GM12878 (cell line): ENCODE measurements around the gene HECTD4. TPM values are rescaled to one million over a fixed set of nuclear protein-coding genes. Genes with fewer than 3 reads are reported as not detected.

Source experiments
- ATAC-seq: fragments of 200-7000 bp; cut with Tn5 transposase; 3 replicates; pipeline ENCODE4 v1.9.1; 2020; ENCODE audit warnings: mild to moderate bottlenecking, moderate library complexity
- BruUV-seq: library from RNA; stranded (reverse); fragments of 400-500 nt; replicated peaks from 2 replicates; lab custom pipeline; 2021; lab: Mats Ljungman, UMichigan
- CTCF ChIA-PET: fragments of 300-600 bp; sonication (Branson Sonifier 250); formaldehyde crosslinking; extraction: SDS; loops from one replicate; lab custom pipeline; 2021; ENCODE audit warnings: inconsistent platforms; lab: Yijun Ruan, JAX
- POLR2A ChIA-PET: fragments of 350-600 bp; formaldehyde crosslinking; extraction: SDS; loops from one replicate; lab custom pipeline; 2021; ENCODE audit warnings: inconsistent platforms; lab: Charles Lee
- RAD21 ChIA-PET: fragments of 300-600 bp; sonication (Branson Sonifier 250); formaldehyde crosslinking; loops from one replicate; lab custom pipeline; 2023; ENCODE audit warnings: antibody characterized with exemption; ENCODE audit not compliant: unreplicated experiment; lab: Charles Lee
- SMC1A ChIA-PET: fragments of 300-600 bp; sonication (Branson Sonifier 250); formaldehyde crosslinking; loops from one replicate; lab custom pipeline; 2023; ENCODE audit not compliant: unreplicated experiment, uncharacterized antibody; lab: Charles Lee
- DNase-seq: peaks from one replicate; pipeline ENCODE4 v3.0.0-alpha.2; 2011; ENCODE audit warnings: low read depth, low spot score
- FAIRE-seq: peaks from 3 replicates; lab custom pipeline; 2011; peaks lifted over from hg19 to GRCh38; lab: Jason Lieb, UNC
- H2AFZ ChIP-seq: 2 replicates; pipeline ENCODE4 v1.6.0; 2011; ENCODE audit warnings: low read depth, low read length, control low read depth; ENCODE audit not compliant: control insufficient read depth
- H3K27ac ChIP-seq: 2 replicates; pipeline ENCODE4 v1.5.1; 2011; ENCODE audit warnings: control low read depth; ENCODE audit not compliant: control insufficient read depth, insufficient read depth
- H3K27me3 ChIP-seq, 2 experiments: replicated peaks in 1 of 2; 2 replicates each; pipeline versions ENCODE4 v1.6.0 to v1.6.1; 2011; ENCODE audit warnings: low read length in 1 of 2; ENCODE audit not compliant: control insufficient read depth in 2 of 2, insufficient read depth in 2 of 2
- H3K36me3 ChIP-seq, 2 experiments: 2 replicates each; pipeline ENCODE4 v1.5.1; 2011; ENCODE audit warnings: low read length in 1 of 2; ENCODE audit not compliant: control insufficient read depth in 2 of 2, insufficient read depth in 2 of 2
- H3K4me1 ChIP-seq: 2 replicates; pipeline ENCODE4 v1.6.1; 2011; ENCODE audit warnings: mild to moderate bottlenecking, low read length, moderate library complexity, mixed read lengths; ENCODE audit not compliant: control insufficient read depth, insufficient read depth
- H3K4me2 ChIP-seq: 2 replicates; pipeline ENCODE4 v1.6.0; 2011; ENCODE audit warnings: control low read depth; ENCODE audit not compliant: control insufficient read depth, insufficient read depth
- H3K4me3 ChIP-seq: fragments of 200-600 bp; sonication (generic); 2 replicates; pipeline ENCODE4 v1.5.1; 2016
- H3K79me2 ChIP-seq: 2 replicates; pipeline ENCODE4 v1.6.0; 2011; ENCODE audit warnings: low read length; ENCODE audit not compliant: control insufficient read depth, insufficient read depth
- H3K9ac ChIP-seq: 2 replicates; pipeline ENCODE4 v1.8.0; 2011; ENCODE audit warnings: low read length, control low read depth, mixed read lengths; ENCODE audit not compliant: control insufficient read depth, insufficient read depth
- H3K9me3 ChIP-seq: replicated peaks from 3 replicates; pipeline ENCODE4 v1.5.1; 2011; ENCODE audit warnings: mild to moderate bottlenecking, low read length; ENCODE audit not compliant: control insufficient read depth, insufficient read depth
- H4K20me1 ChIP-seq: 2 replicates; pipeline ENCODE4 v1.6.0; 2011; ENCODE audit not compliant: control insufficient read depth, insufficient read depth
- NFXL1 ChIP-seq: fragments of 450-650 bp; IDR thresholded peaks from 2 replicates; pipeline ENCODE4 v1.6.1; 2017; ENCODE audit warnings: antibody characterized with exemption, mild to moderate bottlenecking, borderline replicate concordance
- REST ChIP-seq: IDR thresholded peaks from 2 replicates; pipeline ENCODE4 v1.6.1; 2012; ENCODE audit warnings: mild to moderate bottlenecking, low read depth, low read length
- TCF3 ChIP-seq: IDR thresholded peaks from 2 replicates; pipeline ENCODE4 v1.6.1; 2012; ENCODE audit warnings: low read depth, mild to moderate bottlenecking, low read length, borderline replicate concordance; ENCODE audit not compliant: insufficient read depth
- WGBS: methylation state at CpG from one replicate; pipeline ENCODE4 v1.1.6; 2016; ENCODE audit warnings: low lambda C conversion rate; ENCODE audit not compliant: insufficient replicate concordance, insufficient coverage; ENCODE audit errors: missing lambda C conversion rate; 5-methylcytosine and 5-hydroxymethylcytosine counted together
- in situ Hi-C: fragments of 300-500 bp; cut with MboI; formaldehyde crosslinking; loops from 9 replicates; pipeline ENCODE4 v1.14.3; 2018; ENCODE audit warnings: mixed read lengths
- intact Hi-C: fragments of 100-400 bp; cut with micrococcal nuclease; formaldehyde crosslinking; loops from one replicate; pipeline ENCODE4 v1.14.2; 2022; ENCODE audit not compliant: unreplicated experiment
- polyA plus RNA-seq, 11 experiments: library from polyadenylated mRNA; depleted of rRNA in 4 of 11; unstranded in 6 of 11; stranded (reverse) in 5 of 11; fragments of >200 nt; fragmentation: Nextera tagmentation in 4 of 11; fragmentation: Illumina TruSeq in 1 of 11; extraction: Ambion mirVana in 4 of 11; extraction: Trizol in 1 of 11; gene quantifications; 1 replicate in 1 of 11; 2 replicates in 10 of 11; pipeline versions ENCODE4 v1.2.1 to v1.2.3, GENCODE V29; 2011 to 2016; ENCODE audit warnings: inconsistent platforms in 2 of 11, missing spikeins in 2 of 11, low read depth in 1 of 11
- total RNA-seq, 4 experiments: library from RNA; depleted of rRNA in 3 of 4; stranded (reverse); fragments of >200 nt in 3 of 4; fragmentation: Illumina TruSeq in 1 of 4; extraction: Trizol in 1 of 4; gene quantifications; 2 replicates each; pipeline versions ENCODE4 v1.2.1 to v1.2.3, GENCODE V29; 2013 to 2021

The HECTD4 gene
- total and polyA plus RNA-seq, 10 of the 15 experiments (the other 5 are each of a cell fraction or from before 2014, with no cell fraction given) = 5.8 to 43.9 (median 17.9) TPM

- SMC1A ChIA-PET = interaction anchor here (0.6 to 1.5 kb wide), 4 partner anchors 12 to 112 kb away, joined by 3 to 4 read pairs (median 3); no protein-coding TSS in a partner anchor
- no peaks in the 10 kb centered on the region for H3K27me3 ChIP-seq
- H3K9me3 ChIP-seq = no peaks in the 10 kb centered on the region
- H4K20me1 ChIP-seq = no peaks in the 10 kb centered on the region
- no peak overlapping the region for H3K27ac ChIP-seq
- ATAC-seq = no peak
- H2AFZ ChIP-seq = no peak overlapping the region
- no peak overlapping the region for H3K4me2 ChIP-seq
- in situ Hi-C loops = no loop called here
- CTCF ChIA-PET = interaction anchor here (1.2 to 2.2 kb wide), 2 partner anchors 8 to 120 kb away, joined by 3 to 6 read pairs; no protein-coding TSS in a partner anchor
- H3K36me3 ChIP-seq = peaks cover 2 to 30% of the 10 kb centered on the region in 2 experiments; a peak in 3 of 4 replicates
- H3K4me3 ChIP-seq = no peak overlapping the region
- no peaks in the 10 kb centered on the region for H3K79me2 ChIP-seq
- H3K4me1 ChIP-seq = no peaks in the 10 kb centered on the region
- no TSS peak for BruUV-seq
- RAD21 ChIA-PET = interaction anchor here (0.7 kb wide), 1 partner anchor 120 kb away, joined by 3 read pairs; no protein-coding TSS in a partner anchor
- 97% methylated on average over 2 of the region's 2 CpGs for WGBS
- no peak overlapping the region for H3K9ac ChIP-seq
- POLR2A ChIA-PET = no interaction called here
- TF ChIP-seq TCF3 = no peak
- no peak for TF ChIP-seq REST
- TF ChIP-seq NFXL1 = no peak
- intact Hi-C loops = no loop called here
- DNase-seq = no peak
- FAIRE-seq = no peak
Measured at GRCh38 chr12:112266473-112266872, 115.8 kb downstream of the HECTD4 start.
